HCT116 (cell line): Measurements from ENCODE around the gene XPO4. TPM values are rescaled to one million over a fixed set of nuclear protein-coding genes. Genes with fewer than 3 reads are reported as not detected.
"Not testable (repeated sequence)": the region's sequence is repeated elsewhere in the genome, so short reads cannot be mapped to it uniquely, and the experiment has no call there.

Experiments
- ATAC-seq: fragments of 200-7000 bp; cut with Tn5 transposase; 2 replicates; pipeline ENCODE4 v1.9.1; 2020; ENCODE audit warnings: mild to moderate bottlenecking, moderate library complexity
- BruUV-seq: library from RNA; stranded (reverse); fragments of 400-500 nt; replicated peaks from 2 replicates; lab custom pipeline; 2021; lab: Mats Ljungman, UMichigan
- CTCF ChIA-PET: fragments of 300-600 bp; sonication (Branson Sonifier 250); formaldehyde crosslinking; loops from one replicate; lab custom pipeline; 2021; ENCODE audit warnings: antibody characterized with exemption; lab: Charles Lee
- POLR2A ChIA-PET: fragments of 300-600, 350-600 bp; sonication (Branson Sonifier 250); formaldehyde crosslinking; loops from one replicate; lab custom pipeline; 2021; ENCODE audit warnings: antibody characterized with exemption; lab: Charles Lee
- RAD21 ChIA-PET, 2 experiments: fragments of 300-600 bp; sonication (Branson Sonifier 250); formaldehyde crosslinking; loops; one replicate each; lab custom pipeline; 2023; ENCODE audit warnings: low total read pairs in 2 of 2; ENCODE audit not compliant: uncharacterized antibody in 2 of 2, unreplicated experiment in 2 of 2, low non-redundant PET in 1 of 2; lab: Charles Lee
- DNase-seq: peaks from one replicate; pipeline ENCODE4 v3.0.0-alpha.2; 2010; ENCODE audit warnings: low read depth, low spot score
- H2AFZ ChIP-seq: fragments of 200-600 bp; shearing (Covaris generic), sonication (generic); 2 replicates; pipeline ENCODE4 v1.6.1; 2017; ENCODE audit warnings: low read depth, mixed run types, mixed read lengths, antibody characterized with exemption, low read length; ENCODE audit not compliant: poor library complexity, severe bottlenecking
- H3K27ac ChIP-seq: 2 replicates; pipeline ENCODE4 v1.5.1; 2012; ENCODE audit warnings: low read depth, low read length
- H3K27me3 ChIP-seq: fragments of 200-600 bp; sonication (generic); 2 replicates; pipeline ENCODE4 v1.6.1; 2016; ENCODE audit warnings: mixed run types, low read length, mixed read lengths; ENCODE audit not compliant: insufficient read depth
- H3K36me3 ChIP-seq, 2 experiments: fragments of 200-500 bp in 1 of 2; fragments of 200-600 bp in 1 of 2; sonication (Bioruptor generic) in 1 of 2; sonication (generic) in 1 of 2; 2 replicates each; pipeline versions ENCODE4 v1.5.1 to v1.6.1; 2014 to 2016; ENCODE audit warnings: low read length in 2 of 2, inconsistent platforms in 1 of 2, mixed read lengths in 1 of 2, mixed run types in 1 of 2; ENCODE audit not compliant: insufficient read depth in 2 of 2, control insufficient read depth in 1 of 2
- H3K4me1 ChIP-seq, 2 experiments: fragments of 200-600 bp in 1 of 2; sonication (generic) in 1 of 2; 2 replicates each; pipeline versions ENCODE4 v1.5.1 to v1.6.1; 2012 to 2017; ENCODE audit warnings: low read length in 2 of 2, inconsistent platforms in 1 of 2, mild to moderate bottlenecking in 1 of 2, mixed read lengths in 1 of 2, mixed run types in 1 of 2, moderate library complexity in 1 of 2; ENCODE audit not compliant: insufficient read depth in 2 of 2, control insufficient read depth in 1 of 2
- H3K4me2 ChIP-seq: fragments of 200-600 bp; sonication (generic); 2 replicates; pipeline ENCODE4 v1.6.1; 2017; ENCODE audit warnings: mixed run types, low read length, mixed read lengths
- H3K4me3 ChIP-seq, 2 experiments: fragments of 200-600 bp in 1 of 2; sonication (generic) in 1 of 2; replicated peaks in 1 of 2; 2 replicates each; pipeline ENCODE4 v1.5.1; 2011 to 2016; ENCODE audit warnings: low read length in 2 of 2, control low read depth in 1 of 2, low read depth in 1 of 2, mild to moderate bottlenecking in 1 of 2, mixed read lengths in 1 of 2, mixed run types in 1 of 2
- H3K79me2 ChIP-seq: fragments of 200-600 bp; sonication (generic); 2 replicates; pipeline ENCODE4 v1.6.1; 2017; ENCODE audit warnings: mild to moderate bottlenecking, mixed run types, low read length, moderate library complexity, mixed read lengths; ENCODE audit not compliant: insufficient read depth
- H3K9ac ChIP-seq: fragments of 200-600 bp; sonication (generic); 2 replicates; pipeline ENCODE4 v1.6.1; 2016; ENCODE audit warnings: low read length, mixed read lengths
- H3K9me2 ChIP-seq: fragments of 200-600 bp; sonication (generic), shearing (Covaris generic); 2 replicates; pipeline ENCODE4 v1.6.1; 2017; ENCODE audit warnings: mixed run types, mild to moderate bottlenecking, moderate library complexity; ENCODE audit not compliant: insufficient read depth
- H3K9me3 ChIP-seq, 2 experiments: fragments of 200-500 bp in 1 of 2; fragments of 200-600 bp in 1 of 2; sonication (Bioruptor generic) in 1 of 2; sonication (generic) in 1 of 2; 2 replicates each; pipeline ENCODE4 v1.6.1; 2014 to 2017; ENCODE audit warnings: low read length in 2 of 2, mixed read lengths in 2 of 2, inconsistent platforms in 1 of 2, low read depth in 1 of 2, mild to moderate bottlenecking in 1 of 2, mixed run types in 1 of 2, moderate library complexity in 1 of 2; ENCODE audit not compliant: control insufficient read depth in 1 of 2, insufficient read depth in 1 of 2
- H4K20me1 ChIP-seq: fragments of 200-600 bp; sonication (generic), shearing (Covaris generic); 2 replicates; pipeline ENCODE4 v1.6.1; 2017; ENCODE audit warnings: mixed run types, mild to moderate bottlenecking, moderate library complexity; ENCODE audit not compliant: insufficient read depth
- CBX3 ChIP-seq: IDR thresholded peaks from 2 replicates; pipeline ENCODE4 v1.6.1; 2012; ENCODE audit warnings: low read depth
- CEBPB ChIP-seq: IDR thresholded peaks from 2 replicates; pipeline ENCODE4 v1.6.1; 2012; ENCODE audit warnings: low read depth
- ELF1 ChIP-seq: IDR thresholded peaks from 2 replicates; pipeline ENCODE4 v1.6.1; 2012; ENCODE audit warnings: low read depth, borderline replicate concordance
- EZH2 ChIP-seq: fragments of 200-600 bp; sonication (generic); IDR thresholded peaks from 2 replicates; pipeline ENCODE4 v1.6.1; 2017; ENCODE audit warnings: antibody characterized with exemption, mixed run types
- FOSL1 ChIP-seq: IDR thresholded peaks from 2 replicates; pipeline ENCODE4 v1.6.1; 2012; ENCODE audit warnings: low read depth
- POLR2A ChIP-seq: IDR thresholded peaks from 2 replicates; pipeline ENCODE4 v1.7.0; 2011; ENCODE audit warnings: borderline replicate concordance; ENCODE audit not compliant: insufficient read depth, insufficient read length; ENCODE audit errors: extremely low read depth
- POLR2AphosphoS5 ChIP-seq: IDR thresholded peaks from 2 replicates; pipeline ENCODE4 v1.6.1; 2011; ENCODE audit warnings: mild to moderate bottlenecking, low read depth, low read length, moderate library complexity
- SIN3A ChIP-seq: IDR thresholded peaks from 2 replicates; pipeline ENCODE4 v1.6.1; 2012; ENCODE audit warnings: low read depth
- SP1 ChIP-seq: IDR thresholded peaks from 2 replicates; pipeline ENCODE4 v1.6.1; 2012; ENCODE audit warnings: low read depth
- SRF ChIP-seq: IDR thresholded peaks from 2 replicates; pipeline ENCODE4 v1.6.1; 2012; ENCODE audit warnings: low read depth
- ZNF274 ChIP-seq: fragments of 200-500 bp; sonication (Bioruptor generic); IDR thresholded peaks from 2 replicates; pipeline ENCODE4 v1.6.1; 2014; ENCODE audit warnings: mild to moderate bottlenecking, low read depth, low read length, inconsistent platforms
- intact Hi-C: fragments of 100-400 bp; cut with micrococcal nuclease; formaldehyde crosslinking; loops from 2 replicates; pipeline ENCODE4 v1.10.0; 2022
- total RNA-seq: library from RNA; stranded (reverse); gene quantifications from one replicate; pipeline ENCODE4 v1.2.1, GENCODE V29; 2021; ENCODE audit not compliant: unreplicated experiment
- TF ChIP-seq, protein P1 (sequence below), 3 experiments: fragments of 200-600 bp in 1 of 3; sonication (generic) in 1 of 3; IDR thresholded peaks in 2 of 3; conservative IDR thresholded peaks in 1 of 3; 2 replicates each; pipeline ENCODE4 v1.5.1; 2012 to 2017; ENCODE audit warnings: low read depth in 2 of 3, low read length in 2 of 3, antibody characterized with exemption in 1 of 3, borderline replicate concordance in 1 of 3, control low read depth in 1 of 3, mild to moderate bottlenecking in 1 of 3, mixed read lengths in 1 of 3, mixed run types in 1 of 3, moderate library complexity in 1 of 3; ENCODE audit not compliant: insufficient read depth in 1 of 3
- TF ChIP-seq, protein P2 (sequence below): IDR thresholded peaks from 2 replicates; pipeline ENCODE4 v1.6.1; 2012; ENCODE audit warnings: low read depth
- TF ChIP-seq, protein P3 (sequence below): IDR thresholded peaks from 2 replicates; pipeline ENCODE4 v1.6.1; 2012

The XPO4 gene
- total RNA-seq, 1 experiment from 2014 or later, result 29.7 TPM

DNA sequence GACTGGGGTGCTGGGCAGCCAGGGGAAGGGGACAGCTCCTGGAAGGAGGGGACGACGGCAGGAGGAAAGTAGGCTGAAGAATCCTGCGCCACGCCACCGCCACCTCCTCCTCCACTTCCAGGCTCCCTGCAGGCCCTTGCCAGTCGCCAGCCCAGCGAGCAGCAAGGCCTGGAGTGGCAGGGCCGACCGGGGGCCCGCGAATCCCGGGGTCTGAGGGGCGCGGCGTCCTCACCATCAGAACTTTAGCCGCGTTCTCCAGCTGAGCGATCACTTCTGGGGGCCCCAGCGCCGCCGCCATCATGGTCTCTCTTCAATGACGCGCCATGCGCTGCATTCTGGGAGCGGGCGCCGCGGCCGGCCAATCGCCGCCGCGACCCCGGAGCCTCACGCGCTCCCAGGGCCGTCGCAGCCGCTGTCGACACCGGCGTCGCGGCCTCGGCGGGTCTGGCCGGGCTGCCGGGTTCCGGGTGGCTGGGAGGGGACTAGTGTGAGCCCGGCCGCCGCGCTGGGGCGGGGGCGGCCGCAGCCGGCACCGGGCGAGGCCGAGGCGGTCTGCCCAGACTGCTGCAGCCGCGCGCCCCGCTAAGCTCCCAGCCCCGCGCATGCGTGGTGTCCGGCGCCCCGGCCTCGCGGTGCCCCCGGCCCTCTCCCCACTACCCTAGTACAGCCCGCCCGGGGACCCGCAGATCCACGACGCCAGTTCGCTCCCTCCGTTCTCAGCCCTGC is at the start of gene XPO4 (continued):
- TF ChIP-seq, protein P1, sequence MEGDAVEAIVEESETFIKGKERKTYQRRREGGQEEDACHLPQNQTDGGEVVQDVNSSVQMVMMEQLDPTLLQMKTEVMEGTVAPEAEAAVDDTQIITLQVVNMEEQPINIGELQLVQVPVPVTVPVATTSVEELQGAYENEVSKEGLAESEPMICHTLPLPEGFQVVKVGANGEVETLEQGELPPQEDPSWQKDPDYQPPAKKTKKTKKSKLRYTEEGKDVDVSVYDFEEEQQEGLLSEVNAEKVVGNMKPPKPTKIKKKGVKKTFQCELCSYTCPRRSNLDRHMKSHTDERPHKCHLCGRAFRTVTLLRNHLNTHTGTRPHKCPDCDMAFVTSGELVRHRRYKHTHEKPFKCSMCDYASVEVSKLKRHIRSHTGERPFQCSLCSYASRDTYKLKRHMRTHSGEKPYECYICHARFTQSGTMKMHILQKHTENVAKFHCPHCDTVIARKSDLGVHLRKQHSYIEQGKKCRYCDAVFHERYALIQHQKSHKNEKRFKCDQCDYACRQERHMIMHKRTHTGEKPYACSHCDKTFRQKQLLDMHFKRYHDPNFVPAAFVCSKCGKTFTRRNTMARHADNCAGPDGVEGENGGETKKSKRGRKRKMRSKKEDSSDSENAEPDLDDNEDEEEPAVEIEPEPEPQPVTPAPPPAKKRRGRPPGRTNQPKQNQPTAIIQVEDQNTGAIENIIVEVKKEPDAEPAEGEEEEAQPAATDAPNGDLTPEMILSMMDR (IDR thresholded peaks at IDR 0.05 in 2 of 3, conservative IDR thresholded peaks at IDR 0.05 in 1 of 3; ENCODE audit: borderline replicate concordance in 1 of 3, insufficient read depth in 1 of 3, low read depth in 2 of 3, low read length in 2 of 3), result no peak
- TF ChIP-seq CBX3 (no peak), SRF (peak; percentile 65), FOSL1 (no peak)

DNA sequence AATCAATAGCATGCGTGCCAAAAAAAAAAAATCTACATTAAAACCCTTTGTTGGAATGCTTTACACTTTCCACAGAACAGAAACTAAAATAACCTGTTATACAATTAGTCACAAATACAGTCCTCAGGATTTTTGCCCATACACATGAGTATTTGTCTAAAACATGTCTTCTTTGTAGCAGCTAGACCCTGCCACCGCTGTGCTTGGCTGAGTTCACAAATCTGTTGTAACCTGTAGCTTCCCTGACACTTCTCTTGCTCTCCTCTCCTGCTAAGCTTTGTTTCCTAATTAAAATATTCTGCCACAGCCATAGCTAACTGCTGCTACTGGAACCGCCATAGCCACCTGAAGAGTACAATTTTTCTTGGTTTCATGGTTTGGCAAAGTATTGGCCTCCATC is 45.5 kb upstream of the XPO4 start:
- H3K4me1 ChIP-seq, CTCF ChIA-PET, BruUV-seq, DNase-seq, H3K27me3 ChIP-seq, H3K9me3 ChIP-seq, H3K36me3 ChIP-seq, H2AFZ ChIP-seq, RAD21 ChIA-PET, H3K9ac ChIP-seq, H4K20me1 ChIP-seq, H3K79me2 ChIP-seq, POLR2A ChIA-PET, H3K4me2 ChIP-seq, ATAC-seq, H3K27ac ChIP-seq, H3K9me2 ChIP-seq, intact Hi-C loops, H3K4me3 ChIP-seq: not testable (repeated sequence)

DNA sequence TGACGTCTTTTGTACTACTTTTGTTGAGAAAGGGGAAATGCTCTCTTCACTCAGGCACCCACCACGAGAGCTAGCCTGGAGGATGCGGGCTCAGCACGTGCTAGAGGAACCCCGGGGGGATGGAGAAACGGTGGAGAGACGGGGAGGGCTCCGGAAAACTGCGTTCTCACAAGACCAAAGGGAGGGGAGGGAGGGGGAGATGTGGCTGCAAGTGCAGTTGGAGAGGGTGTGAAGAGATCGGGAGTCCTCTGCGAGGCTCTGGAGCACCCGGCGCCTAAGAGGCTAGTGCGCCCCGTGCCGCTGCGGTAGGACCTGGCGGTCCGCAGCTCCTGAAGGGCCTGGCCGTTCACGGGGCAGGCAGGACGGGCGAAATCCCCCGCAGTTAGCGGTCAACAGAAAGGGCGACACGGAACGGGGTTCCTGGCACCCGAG is 43.4 kb upstream of the XPO4 start:
- H3K36me3 ChIP-seq, result no peaks in the 10 kb centered on the region
- H3K9ac ChIP-seq, result no peak overlapping the region
- RAD21 ChIA-PET, result interaction anchor here in 1 of 2 experiments (0.5 kb wide), 1 partner anchor 164 kb away, joined by 4 read pairs; no protein-coding TSS in a partner anchor
- H4K20me1 ChIP-seq, result no peaks in the 10 kb centered on the region
- H3K9me3 ChIP-seq, result no peaks in the 10 kb centered on the region
- BruUV-seq, result no TSS peak
- ATAC-seq, result no peak
- H3K27ac ChIP-seq, result no peak overlapping the region
- H3K27me3 ChIP-seq, result no peaks in the 10 kb centered on the region
- POLR2A ChIA-PET, result no interaction called here
- H3K4me2 ChIP-seq, result no peak overlapping the region
- H2AFZ ChIP-seq, result no peak overlapping the region
- intact Hi-C loops, result no loop called here
- no peaks in the 10 kb centered on the region for H3K9me2 ChIP-seq
- DNase-seq, result no peak
- CTCF ChIA-PET, result interaction anchor here (1.1 kb wide), 1 partner anchor 531 kb away, joined by 3 read pairs; no protein-coding TSS in a partner anchor
- no peaks in the 10 kb centered on the region for H3K79me2 ChIP-seq
- H3K4me3 ChIP-seq, result no peak overlapping the region
- peaks cover 0 to 8% of the 10 kb centered on the region in 2 experiments; a peak in 2 of 4 replicates for H3K4me1 ChIP-seq
- TF ChIP-seq SIN3A (no peak), POLR2A (no peak), ELF1 (no peak), SP1 (no peak), CEBPB (no peak), ZNF274 (no peak), EZH2 (no peak), POLR2AphosphoS5 (no peak)
- TF ChIP-seq, protein P2, sequence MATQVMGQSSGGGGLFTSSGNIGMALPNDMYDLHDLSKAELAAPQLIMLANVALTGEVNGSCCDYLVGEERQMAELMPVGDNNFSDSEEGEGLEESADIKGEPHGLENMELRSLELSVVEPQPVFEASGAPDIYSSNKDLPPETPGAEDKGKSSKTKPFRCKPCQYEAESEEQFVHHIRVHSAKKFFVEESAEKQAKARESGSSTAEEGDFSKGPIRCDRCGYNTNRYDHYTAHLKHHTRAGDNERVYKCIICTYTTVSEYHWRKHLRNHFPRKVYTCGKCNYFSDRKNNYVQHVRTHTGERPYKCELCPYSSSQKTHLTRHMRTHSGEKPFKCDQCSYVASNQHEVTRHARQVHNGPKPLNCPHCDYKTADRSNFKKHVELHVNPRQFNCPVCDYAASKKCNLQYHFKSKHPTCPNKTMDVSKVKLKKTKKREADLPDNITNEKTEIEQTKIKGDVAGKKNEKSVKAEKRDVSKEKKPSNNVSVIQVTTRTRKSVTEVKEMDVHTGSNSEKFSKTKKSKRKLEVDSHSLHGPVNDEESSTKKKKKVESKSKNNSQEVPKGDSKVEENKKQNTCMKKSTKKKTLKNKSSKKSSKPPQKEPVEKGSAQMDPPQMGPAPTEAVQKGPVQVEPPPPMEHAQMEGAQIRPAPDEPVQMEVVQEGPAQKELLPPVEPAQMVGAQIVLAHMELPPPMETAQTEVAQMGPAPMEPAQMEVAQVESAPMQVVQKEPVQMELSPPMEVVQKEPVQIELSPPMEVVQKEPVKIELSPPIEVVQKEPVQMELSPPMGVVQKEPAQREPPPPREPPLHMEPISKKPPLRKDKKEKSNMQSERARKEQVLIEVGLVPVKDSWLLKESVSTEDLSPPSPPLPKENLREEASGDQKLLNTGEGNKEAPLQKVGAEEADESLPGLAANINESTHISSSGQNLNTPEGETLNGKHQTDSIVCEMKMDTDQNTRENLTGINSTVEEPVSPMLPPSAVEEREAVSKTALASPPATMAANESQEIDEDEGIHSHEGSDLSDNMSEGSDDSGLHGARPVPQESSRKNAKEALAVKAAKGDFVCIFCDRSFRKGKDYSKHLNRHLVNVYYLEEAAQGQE, result no peak
- TF ChIP-seq, protein P3, sequence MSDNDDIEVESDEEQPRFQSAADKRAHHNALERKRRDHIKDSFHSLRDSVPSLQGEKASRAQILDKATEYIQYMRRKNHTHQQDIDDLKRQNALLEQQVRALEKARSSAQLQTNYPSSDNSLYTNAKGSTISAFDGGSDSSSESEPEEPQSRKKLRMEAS, result no peak
